GM12874 (cell line): ENCODE results near the gene PLAC9.

ENCODE experiments used
- TF ChIP-seq, protein P1 (sequence below): IDR thresholded peaks from 2 replicates; pipeline ENCODE4 v1.5.1; 2011; ENCODE audit warnings: low read depth, mild to moderate bottlenecking, control low read depth, low read length, moderate library complexity; ENCODE audit not compliant: insufficient read depth

The PLAC9 gene

DNA sequence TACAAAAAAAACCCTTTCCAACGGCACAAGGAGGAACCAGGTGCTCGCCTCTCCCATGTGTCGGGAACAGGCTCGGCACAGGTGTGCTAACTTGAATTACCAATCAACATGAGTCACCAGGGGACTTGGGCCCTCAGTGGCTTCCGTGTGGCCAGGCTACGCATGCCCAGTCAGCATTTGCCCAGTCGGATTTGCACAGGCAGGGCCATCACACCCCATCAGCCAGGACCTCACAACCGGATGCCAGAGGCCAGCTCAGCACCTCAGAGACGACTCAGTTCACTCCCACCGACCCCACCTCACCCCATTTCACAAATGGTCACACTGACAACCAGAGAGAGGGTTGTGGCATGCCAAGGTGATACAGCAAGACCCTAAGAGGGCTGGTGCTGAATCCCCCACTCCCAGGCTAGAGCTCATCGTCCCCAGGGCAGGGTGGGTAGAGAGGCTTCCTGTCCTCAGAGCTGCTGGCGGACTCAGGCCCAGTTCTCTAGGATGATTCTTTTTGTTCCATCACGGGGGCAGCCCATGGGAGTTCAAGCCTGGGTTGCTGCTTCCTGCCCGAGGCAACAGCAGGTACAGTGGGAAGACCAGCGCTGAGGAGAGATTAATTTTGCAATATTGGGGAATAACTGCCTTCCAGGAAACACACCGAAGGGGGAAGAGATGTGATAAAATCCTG lies 59.2 kb downstream of the PLAC9 start:
- TF ChIP-seq, protein P1, sequence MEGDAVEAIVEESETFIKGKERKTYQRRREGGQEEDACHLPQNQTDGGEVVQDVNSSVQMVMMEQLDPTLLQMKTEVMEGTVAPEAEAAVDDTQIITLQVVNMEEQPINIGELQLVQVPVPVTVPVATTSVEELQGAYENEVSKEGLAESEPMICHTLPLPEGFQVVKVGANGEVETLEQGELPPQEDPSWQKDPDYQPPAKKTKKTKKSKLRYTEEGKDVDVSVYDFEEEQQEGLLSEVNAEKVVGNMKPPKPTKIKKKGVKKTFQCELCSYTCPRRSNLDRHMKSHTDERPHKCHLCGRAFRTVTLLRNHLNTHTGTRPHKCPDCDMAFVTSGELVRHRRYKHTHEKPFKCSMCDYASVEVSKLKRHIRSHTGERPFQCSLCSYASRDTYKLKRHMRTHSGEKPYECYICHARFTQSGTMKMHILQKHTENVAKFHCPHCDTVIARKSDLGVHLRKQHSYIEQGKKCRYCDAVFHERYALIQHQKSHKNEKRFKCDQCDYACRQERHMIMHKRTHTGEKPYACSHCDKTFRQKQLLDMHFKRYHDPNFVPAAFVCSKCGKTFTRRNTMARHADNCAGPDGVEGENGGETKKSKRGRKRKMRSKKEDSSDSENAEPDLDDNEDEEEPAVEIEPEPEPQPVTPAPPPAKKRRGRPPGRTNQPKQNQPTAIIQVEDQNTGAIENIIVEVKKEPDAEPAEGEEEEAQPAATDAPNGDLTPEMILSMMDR: no peak

DNA sequence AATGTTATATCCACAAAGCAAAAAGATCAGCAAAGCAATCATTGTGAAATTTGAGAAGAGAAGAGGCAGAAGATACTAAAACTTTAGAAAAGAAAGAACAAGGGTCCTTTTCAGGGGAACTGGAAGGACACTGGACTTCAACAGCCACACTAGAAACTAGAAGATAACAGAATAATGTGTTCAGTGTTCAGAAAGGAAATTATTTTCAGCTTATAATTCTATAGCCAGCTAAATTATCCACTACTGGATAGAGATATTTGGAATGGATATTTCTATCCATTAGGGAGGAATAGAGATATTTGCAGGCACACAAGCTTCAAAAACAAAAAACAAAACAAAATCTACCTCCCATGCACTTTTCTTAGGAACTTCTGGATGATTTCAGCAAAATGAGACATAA lies 60.0 kb downstream of the PLAC9 start:
- TF ChIP-seq, protein P1: no peak

DNA sequence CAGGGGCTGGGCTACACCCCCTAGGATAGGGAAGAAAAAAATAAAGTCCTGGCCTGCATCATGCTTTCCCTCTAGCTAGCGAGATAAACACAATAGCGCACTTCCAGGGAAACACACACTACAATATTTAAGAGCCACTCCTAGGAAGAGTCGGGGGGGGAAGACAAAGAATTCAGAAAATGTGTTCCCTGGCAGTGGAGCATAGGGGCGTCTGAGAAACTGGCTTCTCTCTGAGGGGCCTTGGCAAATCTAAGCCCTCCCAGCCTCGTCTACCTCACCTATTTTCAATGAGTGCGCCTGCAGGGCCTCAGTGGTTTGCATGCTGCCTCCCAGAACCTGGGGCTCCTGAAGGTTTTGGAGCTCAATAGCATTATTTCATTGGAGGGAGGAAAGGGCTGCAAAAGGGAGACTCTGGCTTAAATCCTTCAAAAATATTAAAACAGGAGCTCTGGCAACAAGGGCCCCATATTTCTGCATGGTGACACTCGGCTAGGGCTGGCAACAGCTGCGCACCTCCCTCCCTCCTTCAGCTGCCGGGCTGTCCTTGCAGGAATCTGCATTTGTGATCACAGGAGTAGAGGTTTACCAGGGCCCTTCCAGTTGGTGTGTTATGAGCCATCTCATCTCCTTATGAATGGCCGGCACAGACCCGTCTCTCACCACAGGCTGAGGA lies 62.0 kb downstream of the PLAC9 start:
- TF ChIP-seq, protein P1: no peak
